ENCODE measurements around the gene CDH23.

CDH23 gene

DNA sequence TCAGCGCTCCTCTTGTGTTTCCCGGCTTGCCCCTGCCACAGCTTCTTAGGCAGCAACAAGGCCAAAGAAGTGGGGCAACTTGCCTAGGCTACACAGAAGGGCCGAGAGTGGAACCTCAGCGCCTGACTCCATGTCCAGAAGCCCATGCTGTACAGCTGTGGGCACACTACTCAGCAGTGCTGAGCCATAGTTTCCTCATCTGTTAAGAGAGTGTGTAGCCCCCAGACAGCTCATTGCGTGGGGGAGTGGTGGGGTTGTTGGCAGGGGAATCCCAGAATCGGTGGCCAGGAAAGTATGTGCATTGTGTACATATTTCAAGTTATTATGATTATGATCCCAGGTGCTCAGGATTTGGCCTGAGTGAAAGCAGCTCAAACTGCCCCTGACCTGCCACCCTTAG is 96.2 kb downstream of the CDH23 start:
- DNase-seq, result no peak

DNA sequence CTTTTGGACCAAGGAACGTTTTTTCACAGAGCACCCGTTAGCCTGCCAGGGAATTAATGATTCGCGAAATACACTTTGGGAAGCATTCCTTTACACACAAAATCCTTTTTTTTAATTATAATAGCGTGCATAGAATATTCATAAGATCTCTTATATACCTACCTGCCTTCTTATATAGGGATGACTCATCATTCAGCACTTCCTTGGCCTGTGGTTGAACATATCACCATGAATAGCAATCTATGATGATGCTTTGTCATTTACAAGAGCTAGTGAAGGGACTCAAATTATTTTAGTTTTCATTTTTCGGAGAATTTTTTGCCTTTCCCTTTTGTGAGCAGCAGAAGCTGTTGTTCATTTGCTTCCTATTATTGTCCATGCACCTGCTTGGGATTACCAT is 97.0 kb downstream of the CDH23 start:
- no peak for DNase-seq

DNA sequence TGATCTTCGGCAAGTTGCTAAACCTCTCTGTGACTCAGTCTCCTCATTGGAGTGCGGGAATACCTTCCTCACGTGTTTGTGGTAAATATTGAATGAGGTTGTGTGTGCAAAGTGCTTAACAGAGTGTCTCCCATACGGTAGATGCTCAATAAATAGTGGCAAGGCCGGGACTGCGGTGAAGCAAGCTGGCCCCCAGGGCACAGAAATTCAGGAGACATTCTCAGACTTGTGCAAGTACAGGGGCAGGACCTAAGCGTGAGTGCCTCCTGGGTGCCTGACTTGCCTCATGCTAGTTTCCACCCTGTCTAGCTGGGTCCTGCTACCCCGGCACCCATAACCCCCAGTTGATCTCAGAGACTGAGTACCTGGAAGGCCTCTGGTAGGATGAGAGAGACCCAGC is 97.8 kb downstream of the CDH23 start:
- DNase-seq, result no peak

DNA sequence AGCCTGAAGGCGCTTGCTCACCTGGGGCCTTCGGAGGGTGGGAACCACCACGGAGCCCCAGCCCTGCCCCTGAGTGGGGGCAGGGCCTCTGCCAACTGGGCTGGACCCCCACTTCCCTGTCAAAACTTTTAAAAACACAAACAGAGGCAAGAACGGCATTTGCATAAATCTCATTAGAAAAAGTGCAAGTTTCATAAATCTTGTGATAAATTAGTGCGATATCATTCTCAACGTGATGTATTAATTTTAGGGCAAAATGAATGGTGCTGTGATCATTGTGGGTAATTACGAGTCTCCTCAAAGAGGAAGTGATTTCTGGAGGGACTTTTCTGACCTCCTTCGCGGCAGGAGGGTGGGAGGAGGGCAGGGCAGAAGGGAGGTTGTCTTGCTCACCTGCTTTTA is 98.3 kb downstream of the CDH23 start:
- DNase-seq, result no peak

DNA sequence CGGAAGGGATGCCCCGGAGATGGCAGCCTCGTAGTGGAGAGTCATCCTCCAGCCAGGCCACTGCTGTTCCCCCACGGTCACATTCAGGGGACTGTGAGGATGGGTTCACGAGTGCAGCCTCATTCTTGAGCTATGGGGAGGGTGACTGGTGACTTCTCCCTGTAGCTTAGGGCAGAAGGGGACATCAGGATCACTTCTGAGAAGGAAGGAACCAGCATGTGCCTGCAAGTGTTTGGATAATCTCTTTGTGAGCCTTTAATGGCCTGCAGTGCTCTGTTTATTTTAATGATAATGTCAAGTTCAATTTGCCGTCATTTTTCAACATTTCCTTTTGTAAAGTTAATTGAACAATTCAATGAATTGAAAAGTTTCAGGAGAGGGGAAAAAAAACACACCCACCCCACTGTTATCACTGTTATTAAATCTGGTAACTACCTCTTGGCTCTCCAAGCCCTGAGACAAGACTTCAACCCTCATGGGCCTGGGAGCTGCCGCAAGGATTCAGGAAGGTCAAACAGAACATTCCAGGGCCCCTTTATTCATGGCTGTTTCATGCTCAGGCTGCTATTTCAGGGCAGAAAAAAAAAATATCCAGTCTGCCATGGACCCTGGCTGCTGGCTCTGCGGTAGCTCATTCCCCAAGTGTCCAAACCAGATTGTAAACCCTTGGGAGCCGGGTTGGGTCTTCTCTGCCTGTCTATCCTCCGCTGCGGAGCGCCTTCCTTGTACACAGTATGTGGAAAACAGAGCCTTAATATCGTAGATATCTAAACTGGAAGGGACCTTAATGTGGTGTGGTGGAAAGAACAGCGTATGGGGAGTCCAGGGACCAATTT is 100.4 kb downstream of the CDH23 start:
- no peak for DNase-seq

DNA sequence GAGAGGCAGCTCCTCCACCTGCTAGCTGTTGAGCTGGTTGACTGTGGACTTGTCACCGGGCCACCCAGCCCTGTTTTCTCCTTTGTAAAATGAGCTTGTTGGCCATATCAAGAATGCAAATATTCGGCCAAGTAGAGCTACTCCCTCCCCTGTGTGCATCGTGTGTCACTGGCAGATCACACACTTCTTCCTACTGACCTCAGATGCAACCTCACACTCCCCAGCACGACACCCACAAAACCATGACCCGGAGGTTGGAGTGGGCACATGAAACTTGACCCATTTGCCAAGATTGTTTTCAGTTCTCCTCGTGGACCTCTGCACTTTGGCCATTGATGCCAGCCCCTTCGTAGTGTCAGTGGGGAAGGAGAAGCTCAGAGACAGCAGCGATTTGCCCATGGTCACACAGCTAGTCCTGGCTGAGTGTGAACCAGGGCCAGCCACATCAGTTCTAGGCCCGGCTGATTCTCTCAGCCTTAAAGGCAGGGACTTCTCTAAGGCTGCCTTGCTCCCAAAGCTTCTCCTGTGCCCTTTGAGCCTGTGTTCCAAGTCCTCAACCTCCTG is 101.1 kb downstream of the CDH23 start:
- DNase-seq, result no peak

DNA sequence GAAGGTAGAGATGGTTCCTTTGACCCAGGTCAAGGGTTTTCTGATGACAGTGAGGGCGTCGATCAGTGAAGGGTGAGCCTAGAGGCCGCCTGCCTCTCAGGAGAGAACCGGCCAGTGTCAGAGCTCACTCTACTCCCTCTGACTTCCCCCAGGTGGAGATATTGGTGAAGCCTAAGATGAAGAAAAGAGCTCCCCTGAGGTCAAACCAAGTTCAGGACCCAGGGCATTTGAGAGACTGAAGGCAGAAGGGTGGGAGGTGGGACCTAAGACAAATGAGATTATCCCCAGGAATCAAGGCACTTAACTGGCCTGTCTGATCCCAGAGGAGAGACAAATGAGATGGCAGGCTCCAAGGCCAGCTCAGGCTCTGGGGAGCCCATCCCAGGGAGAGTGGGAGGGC is 104.7 kb downstream of the CDH23 start:
- DNase-seq, result no peak

DNA sequence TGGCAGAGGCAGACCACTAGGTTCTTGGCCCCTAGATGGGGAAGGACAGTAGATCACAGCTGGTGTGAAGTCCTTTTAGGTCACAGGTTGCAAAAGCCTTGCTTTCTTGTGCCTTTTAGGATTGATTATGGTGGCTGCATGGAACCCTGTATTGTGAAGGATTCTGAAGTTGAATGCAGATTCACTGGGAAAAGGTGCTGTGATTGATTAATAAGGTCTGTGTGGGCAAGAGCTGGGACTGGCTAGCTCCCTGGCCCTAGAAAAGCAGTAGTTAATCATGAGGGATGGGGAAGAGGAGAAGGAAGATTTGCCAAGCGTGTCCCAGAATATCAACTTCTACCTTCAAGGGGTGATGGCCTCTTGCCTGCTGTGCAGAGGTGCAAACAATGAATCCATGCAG is 105.5 kb downstream of the CDH23 start:
- no peak for DNase-seq

DNA sequence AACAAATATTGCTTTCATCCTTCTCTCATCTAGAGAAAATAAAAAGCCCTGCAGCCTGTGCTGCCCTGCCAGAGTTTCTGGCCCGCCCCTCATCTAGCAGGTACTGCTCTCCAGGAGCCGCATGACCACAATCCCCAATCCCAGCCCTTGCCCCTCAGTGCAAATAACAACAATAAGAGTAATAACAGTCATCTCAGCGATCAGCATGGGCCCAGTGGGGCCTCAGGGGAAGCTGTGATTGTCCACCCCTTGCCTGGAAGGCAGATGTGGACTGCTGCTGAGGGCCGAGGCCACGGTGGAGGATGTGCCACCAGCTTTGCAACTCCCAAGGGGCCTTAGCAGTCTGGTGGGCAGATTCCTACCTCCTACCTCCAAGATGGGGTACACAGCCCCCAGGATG is 106.1 kb downstream of the CDH23 start:
- no peak for DNase-seq

DNA sequence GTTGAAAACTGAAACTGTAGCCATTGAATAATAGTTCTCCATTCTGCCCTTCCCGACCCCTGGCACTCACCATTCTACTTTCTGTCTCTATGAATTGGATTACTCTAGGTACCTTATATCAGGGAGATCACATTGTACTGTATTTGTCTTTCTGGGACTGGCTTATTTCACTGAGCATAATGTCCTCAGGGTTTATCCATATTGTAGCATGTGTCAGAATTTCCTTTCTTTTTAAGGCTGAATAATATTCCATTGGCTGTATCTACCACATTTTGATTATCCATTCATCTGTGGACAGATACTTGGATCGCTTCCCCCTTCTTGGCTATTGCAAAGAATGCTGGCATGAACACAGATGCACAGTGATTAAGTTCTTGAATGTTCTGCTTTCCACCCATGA is 107.4 kb downstream of the CDH23 start:
- DNase-seq, result no peak

DNA sequence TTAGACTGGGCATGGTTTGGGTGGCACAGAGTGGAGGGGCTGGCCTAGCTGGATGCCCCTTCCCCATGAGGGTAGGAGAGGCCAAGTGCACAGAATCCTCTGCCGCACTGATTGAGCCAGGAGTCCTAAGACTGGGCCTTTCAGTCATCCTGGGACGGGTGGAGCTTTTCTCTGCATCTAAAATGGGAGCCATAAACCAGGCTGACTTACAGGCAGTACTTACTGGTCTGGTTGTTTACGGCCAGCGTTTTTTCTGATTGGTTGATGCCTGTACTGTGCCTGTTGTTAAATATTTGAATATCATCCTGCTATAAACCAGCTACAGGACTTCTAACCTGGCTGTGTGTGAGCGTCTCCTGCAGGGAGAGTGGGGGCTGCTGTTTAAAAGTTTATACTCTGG is 107.8 kb downstream of the CDH23 start:
- no peak for DNase-seq

DNA sequence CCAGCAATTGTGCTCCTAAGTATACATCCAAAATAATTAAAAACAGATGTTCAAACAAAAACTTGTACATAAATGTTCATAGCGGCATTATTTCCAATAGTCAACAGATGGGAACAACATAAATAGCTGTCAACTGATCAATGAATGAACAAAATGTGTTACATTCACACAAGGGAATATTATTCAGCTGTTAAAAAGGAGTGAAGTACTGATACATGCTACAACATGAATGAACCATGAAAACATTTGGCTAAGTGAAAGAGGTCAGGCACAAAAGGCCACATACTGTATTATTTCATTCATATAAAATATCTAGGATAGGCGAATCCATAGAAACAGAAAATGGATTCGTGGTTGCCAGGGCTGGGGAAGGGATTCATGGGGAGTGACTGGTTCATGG is 109.1 kb downstream of the CDH23 start:
- no peak for DNase-seq

DNA sequence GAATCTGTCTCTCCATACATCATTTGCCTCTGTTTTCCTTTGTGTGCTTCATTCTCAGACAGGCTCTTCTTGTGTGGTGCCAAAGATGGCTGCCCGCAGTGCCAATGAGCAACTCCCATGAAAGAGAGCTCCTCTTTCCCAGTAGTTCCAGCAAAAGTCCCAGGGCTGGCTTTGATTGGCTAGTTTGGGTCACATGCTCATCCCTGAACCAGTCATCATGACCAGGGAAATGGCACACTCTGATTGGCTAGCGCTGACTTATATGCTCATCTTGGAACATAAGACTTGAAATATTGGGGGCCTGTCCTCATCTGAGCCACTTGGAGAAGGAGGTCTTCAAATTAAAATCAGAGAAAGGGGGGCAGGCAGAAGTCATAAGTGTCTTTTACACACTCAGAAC is 112.7 kb downstream of the CDH23 start:
- DNase-seq, result no peak

DNA sequence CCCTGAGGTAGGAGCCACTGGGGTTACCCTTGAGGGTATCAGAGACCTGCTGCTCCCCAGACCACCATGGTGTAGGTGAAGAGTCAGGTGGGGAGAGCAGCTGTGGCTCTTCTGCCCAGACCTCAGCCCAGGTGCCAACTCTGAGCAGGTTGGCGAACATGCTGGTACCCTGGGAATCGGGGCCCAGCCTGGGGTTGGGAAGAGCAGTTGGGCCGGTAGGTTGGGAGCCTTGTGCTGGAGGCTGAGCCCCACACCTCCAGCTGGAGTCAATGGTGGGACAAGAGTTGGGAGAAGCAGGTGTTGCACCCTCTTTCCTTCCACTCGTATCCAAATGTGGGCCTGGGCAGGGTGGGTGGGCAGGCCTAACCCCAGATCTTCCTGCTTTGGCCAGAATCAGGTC is 114.5 kb downstream of the CDH23 start:
- no peak for DNase-seq

DNA sequence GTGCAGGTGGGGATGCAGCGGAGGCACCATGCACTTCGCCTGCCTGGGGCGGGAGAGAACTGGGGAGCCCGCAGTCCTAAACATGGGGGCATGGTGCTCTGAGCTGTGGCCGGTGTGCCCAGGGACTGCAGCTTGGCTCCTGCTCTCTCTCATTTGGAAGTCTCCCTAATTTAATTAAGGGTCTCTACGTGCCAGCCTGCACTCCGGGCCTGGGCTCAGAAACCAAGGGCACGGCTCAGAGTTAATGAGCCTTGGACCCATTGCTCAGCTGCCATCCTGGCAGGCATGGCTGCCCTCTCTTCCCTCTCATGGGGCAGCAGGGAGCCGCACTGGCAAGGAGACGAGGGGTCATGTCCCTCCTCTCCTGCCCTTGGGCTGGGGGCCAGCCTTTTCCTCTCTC is 115.6 kb downstream of the CDH23 start:
- DNase-seq, result no peak

DNA sequence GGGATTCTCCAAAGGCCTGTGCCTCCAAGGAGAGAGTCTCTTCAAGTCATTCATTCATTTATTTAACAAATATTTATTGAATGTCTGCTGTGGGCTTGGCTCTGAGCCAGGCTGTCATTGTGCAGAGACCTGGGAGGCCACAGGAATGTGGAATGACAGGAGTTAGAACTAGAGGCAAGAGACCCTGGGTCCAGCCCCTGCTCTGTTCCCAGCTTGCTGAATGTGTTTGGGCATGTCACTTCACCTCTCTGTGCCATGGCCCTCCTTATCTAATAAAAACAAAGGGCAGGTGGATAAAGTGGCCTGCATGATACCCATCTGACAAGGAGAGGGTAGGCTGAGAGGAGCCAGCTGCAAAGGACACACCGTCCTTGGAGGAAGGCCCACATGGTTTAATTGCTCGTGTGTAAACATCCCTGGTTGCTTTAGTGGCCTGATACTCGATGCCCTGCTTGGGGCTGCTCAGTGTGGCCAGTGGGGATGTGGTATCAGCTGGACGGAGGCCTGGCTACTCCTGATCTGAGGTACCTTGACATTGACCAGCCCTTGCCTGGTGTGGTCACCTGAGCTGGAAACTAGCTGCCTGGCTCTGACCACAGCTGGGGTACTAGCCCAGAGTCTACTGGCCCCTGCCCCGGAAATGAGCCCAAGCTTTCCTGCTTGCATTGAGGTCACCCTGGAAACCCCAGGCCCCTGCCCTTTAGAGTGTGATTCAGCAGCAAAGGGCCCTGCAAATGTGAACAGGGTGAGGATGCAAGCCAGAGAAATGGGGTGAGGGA is 116.2 kb downstream of the CDH23 start:
- no peak for DNase-seq

DNA sequence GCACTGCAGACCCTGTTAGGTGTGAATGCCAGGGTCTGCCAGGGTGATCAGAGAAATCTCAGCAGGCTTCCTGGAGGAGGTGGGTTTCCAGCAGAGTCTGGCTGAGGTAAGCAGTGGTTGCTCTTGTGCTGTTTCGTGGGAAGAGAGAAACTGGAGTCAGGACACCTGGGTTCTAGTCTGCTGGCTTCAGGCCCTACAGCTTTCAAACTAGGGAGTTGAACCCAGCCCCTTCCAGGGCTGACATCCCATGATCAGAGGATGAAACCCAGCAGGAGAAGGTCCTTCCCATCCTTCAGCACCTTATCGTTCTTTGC is 116.8 kb downstream of the CDH23 start:
- DNase-seq, result no peak

DNA sequence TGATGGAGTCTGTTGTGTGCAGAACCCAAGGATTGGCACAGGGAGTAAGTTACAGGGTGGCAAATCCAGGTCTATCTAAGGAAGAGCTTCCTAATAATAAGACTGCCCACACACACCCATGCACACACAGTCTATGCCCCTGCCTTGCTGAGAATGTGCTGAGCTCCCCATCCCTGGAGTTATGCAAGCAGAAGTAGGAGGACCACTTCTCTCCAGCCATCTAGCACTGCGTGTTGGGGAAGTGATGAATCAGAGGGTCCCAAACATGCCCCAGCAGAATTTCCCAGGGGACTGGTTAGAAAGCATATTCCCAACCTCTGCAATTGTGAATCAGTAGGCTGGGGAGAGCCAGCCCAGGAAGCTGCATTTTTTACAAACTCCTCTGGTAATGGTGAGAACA is 117.2 kb downstream of the CDH23 start:
- no peak for DNase-seq

DNA sequence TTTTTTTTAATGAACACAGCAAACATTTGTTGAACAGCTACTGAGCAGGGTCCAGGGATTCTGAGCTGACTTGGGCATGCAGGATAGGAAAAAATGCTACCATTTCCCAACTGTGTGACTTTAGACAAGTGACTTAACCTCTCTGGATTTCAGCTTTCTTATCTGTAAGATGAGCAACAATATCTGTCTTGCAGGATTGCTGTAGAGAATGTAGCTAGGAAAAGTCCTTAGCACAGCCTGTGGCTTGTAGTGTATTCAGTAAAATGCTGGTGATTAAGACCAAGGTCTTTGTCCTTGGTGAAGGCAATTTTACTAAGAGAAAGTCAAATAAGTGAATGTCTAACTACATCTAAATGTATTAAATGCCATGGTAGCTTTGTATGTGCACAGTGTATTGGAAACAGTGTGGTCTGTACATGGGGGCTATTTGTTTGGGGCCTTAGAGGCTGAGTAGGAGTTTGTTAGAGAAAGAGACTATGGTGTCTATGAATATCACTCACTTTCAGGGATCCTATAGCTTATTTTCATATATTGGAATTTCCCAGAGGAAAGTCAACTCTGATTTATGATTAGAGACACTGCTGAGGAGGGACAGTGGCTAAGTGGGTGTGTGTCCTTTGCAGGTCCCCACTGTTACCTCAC is 118.9 kb downstream of the CDH23 start:
- DNase-seq, result no peak

DNA sequence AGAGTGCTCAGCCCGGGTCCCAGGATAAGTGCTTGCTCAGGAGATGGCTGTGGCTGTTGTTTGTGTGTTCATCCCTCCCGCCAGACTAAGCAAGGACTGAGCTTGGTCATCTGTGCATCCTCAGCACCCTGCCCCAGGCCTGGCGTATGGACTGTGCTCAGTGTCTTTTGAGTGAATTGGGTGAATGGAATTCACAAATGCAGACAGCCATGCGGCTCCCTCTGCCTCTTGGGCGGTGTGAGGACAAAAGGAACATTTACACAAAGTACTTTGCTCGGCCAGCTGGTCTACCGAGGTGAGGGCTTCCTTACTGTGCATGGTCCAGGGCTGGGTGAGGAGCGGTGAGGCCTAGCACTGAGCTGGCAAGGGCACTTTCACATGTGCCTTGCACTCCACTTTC is 120.2 kb downstream of the CDH23 start:
- DNase-seq, result no peak

DNA sequence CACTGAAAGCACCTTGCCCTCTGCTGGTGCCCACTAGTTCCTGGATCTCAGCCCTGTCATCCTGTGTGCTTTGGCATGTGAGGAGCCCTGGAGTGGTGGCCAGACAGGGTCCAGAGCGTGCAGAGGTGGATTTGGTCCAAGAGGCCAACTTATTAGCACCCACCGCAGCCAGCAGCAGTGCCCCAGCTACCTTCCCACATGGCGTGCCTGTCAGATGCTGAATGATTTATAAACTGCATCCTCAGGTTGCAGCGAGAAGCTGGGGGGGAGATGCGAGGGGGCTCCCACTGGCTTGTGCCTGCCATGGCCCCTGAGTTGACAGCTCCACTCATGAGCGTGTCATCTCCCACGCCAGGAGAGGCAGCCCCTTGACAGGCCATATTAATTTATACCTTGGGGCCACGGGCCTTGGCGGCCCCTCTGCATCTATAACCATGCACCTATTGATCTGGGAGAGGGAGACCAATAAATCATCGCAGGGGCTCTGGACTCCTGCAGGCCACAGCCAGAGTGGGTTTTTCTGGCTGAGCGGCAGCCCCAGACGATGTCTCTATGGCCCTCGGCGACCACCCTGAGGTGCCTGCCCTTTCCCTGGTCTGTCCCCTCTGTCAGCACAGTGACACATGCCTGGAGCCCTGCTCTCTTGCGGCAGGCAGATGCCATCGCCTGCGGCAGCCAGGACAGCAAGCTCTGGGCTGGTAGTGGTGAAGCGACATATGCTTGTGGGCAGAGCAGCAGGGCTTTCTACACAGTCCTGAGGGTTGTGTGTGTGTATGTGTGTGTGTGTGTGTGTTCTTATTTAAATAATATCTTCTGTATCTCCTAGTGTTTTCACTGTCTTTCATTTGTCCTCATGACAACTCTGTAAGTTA is 120.8 kb downstream of the CDH23 start:
- DNase-seq, result no peak

DNA sequence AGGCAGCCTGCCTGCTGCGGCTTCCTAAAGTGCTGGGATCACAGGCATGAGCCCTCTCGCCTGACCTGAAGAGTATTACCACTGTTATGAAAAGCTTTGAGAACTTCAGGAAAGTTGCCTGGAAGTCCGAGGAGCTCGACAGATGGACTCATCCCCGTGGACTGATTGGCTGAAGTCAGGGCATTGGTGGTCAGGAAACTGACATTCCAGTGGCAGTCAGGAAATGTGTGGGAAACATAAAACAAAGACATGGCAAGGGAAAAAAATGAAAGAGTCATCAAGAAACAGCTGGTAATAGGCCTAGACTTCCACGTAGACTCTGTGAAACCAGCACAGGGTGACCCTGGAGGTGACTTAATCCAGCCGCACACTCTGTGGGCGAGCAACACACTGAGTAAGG is 123.3 kb downstream of the CDH23 start:
- no peak for DNase-seq
